ENCODE results near the gene PA2G4. TPM values are rescaled to one million over a fixed set of nuclear protein-coding genes. Genes with fewer than 3 reads are reported as not detected.
"Not testable (repeated sequence)": the region's sequence is repeated elsewhere in the genome, so short reads cannot be mapped to it uniquely, and the experiment has no call there.

Gene PA2G4
- total RNA-seq: 100 to 1,000 TPM in 1 of 2 donors, 10 to 100 TPM in 1; 69.6 to 155 TPM

DNA sequence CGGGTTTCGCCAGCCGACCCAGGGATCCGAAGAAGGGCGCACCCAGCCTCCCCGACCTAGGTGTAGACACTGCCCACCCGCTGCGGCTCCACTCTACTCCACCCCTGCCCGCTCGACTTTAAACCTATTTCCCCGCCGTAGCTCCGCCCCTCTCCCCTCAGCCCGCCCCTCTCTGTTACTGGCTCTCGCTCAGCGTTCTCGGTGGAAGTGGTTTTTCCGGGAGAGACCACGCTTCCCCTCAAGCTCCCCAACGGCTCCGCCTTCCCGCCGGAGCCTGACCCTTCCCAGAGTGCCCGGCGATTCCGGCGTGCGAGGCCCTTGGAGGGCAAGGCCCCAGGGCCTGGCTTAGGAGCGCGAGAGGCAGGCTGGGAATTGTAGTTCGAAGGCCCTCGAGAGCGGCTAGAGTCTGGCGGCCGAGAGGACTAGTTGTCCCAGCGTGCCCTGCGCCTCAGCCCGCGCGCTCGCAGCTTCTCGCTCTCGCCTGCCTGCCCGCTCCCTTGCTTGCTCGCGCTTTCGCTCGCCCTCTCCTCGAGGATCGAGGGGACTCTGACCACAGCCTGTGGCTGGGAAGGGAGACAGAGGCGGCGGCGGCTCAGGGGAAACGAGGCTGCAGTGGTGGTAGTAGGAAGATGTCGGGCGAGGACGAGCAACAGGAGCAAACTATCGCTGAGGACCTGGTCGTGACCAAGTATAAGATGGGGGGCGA, at the start of gene PA2G4:
Gene PA2G4, plus strand, starts transcription at position 451 of the 706 bp plus-strand sequence. Its CDS starts 179 bp downstream, at position 630.
- peaks cover 8% of the 10 kb centered on the region for H3K36me3 ChIP-seq

DNA sequence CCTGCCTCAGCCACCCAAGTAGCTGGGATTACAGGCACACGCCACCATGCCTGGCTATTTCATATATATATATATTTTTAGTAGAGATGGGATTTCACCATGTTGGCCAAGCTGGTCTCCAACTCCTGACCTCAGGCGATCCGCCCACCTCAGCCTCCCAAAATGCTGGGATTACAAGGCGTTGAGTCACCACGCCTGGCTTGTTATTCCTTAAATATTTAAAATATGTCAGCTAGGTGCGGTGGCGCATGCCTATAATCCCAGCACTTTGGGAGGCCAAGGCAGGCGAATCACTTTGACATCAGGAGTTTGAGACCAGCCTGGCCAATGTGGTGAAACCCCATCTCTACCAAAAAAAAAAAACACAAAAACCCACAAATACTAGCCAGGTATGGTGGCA, 44.4 kb upstream of the PA2G4 start:
- DNase-seq: not testable (repeated sequence)

More for the DNA sequence above, at the start of gene PA2G4:
- no peak for TF ChIP-seq CTCF (IDR thresholded peaks at IDR 0.05)
- Histone ChIP-seq H3K9ac (ENCODE audit: low read depth in 2 of 2, low read length in 2 of 2) (peak within 1 kb of the TSS; percentile 88 to 95), H3K4me1 (no peaks in the 10 kb centered on the region), H3K27me3 (no peaks in the 10 kb centered on the region), H3K4me3 (peak within 1 kb of the TSS; percentile 89), H3K9me3 (no peaks in the 10 kb centered on the region), H3K27ac (peak within 1 kb of the TSS; percentile 89)
- intact Hi-C loops (cut with DNase I): no loop called here
- peak; percentile 99 for DNase-seq

DNA sequence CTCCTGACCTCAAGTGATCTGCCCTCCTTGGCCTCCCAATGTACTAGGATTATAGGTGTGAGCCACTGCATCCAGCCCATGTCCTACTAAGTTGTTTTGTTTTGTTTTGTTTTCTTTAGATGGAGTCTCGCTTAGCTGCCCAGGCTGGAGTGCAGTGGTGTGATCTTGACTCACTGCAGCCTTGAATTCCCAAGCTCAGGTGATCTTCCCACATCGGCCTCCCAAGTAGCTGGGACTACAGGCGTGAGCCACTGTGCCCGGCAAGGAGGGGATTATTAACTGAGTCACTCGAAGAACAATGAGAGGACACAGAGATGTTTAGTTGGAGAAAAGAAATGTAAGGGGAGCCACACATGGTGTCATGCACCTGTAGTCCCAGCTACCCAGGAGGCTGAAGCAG, 42.4 kb upstream of the PA2G4 start:
- H3K9me3 ChIP-seq: no peaks in the 10 kb centered on the region
- H3K36me3 ChIP-seq: no peaks in the 10 kb centered on the region
- no peak overlapping the region for H3K9ac ChIP-seq (ENCODE audit: low read depth in 2 of 2, low read length in 2 of 2)
- H3K27me3 ChIP-seq: no peaks in the 10 kb centered on the region
- H3K27ac ChIP-seq: no peak overlapping the region
- H3K4me1 ChIP-seq: no peaks in the 10 kb centered on the region
- no peak overlapping the region for H3K4me3 ChIP-seq
- intact Hi-C loops (cut with DNase I): no loop called here
- TF ChIP-seq CTCF (IDR thresholded peaks at IDR 0.05): no peak
- no peak for DNase-seq

More for the DNA sequence above, 44.4 kb upstream of the PA2G4 start:
- H3K4me3 ChIP-seq; H3K27ac ChIP-seq; H3K27me3 ChIP-seq; H3K36me3 ChIP-seq; intact Hi-C loops (cut with DNase I); H3K4me1 ChIP-seq; H3K9ac ChIP-seq (ENCODE audit: low read depth in 2 of 2, low read length in 2 of 2); H3K9me3 ChIP-seq: not testable (repeated sequence)

- no peak overlapping the region for H3K4me3 ChIP-seq
- H3K27ac ChIP-seq: no peak overlapping the region
- DNase-seq: no peak
- no peaks in the 10 kb centered on the region for H3K4me1 ChIP-seq
- TF ChIP-seq CTCF (IDR thresholded peaks at IDR 0.05): no peak
- no peaks in the 10 kb centered on the region for H3K27me3 ChIP-seq
- H3K9me3 ChIP-seq: no peaks in the 10 kb centered on the region
- no peaks in the 10 kb centered on the region for H3K36me3 ChIP-seq
- no peak overlapping the region for H3K9ac ChIP-seq (ENCODE audit: low read depth in 2 of 2, low read length in 2 of 2)
- intact Hi-C loops (cut with DNase I): no loop called here
These were observed 41.4 kb upstream of the PA2G4 start for GRCh38 chr12:56062996-56063395.

- intact Hi-C loops (cut with DNase I): no loop called here
- Histone ChIP-seq H3K27ac (no peak overlapping the region), H3K9me3 (no peaks in the 10 kb centered on the region), H3K4me1 (no peaks in the 10 kb centered on the region), H3K27me3 (no peaks in the 10 kb centered on the region), H3K9ac (ENCODE audit: low read depth in 2 of 2, low read length in 2 of 2) (no peak overlapping the region), H3K4me3 (no peak overlapping the region), H3K36me3 (no peaks in the 10 kb centered on the region)
- DNase-seq: no peak
- TF ChIP-seq CTCF (IDR thresholded peaks at IDR 0.05): no peak
These were observed 32.7 kb upstream of the PA2G4 start for GRCh38 chr12:56071648-56072047.

GRCh38 chr12:56074396-56074795, 30.0 kb upstream of the PA2G4 start:
- H3K36me3 ChIP-seq: no peaks in the 10 kb centered on the region
- H3K27ac ChIP-seq: no peak overlapping the region
- H3K4me3 ChIP-seq: no peak overlapping the region
- H3K27me3 ChIP-seq: no peaks in the 10 kb centered on the region
- no peak for DNase-seq
- no peak for TF ChIP-seq CTCF (IDR thresholded peaks at IDR 0.05)
- no peaks in the 10 kb centered on the region for H3K9me3 ChIP-seq
- no peaks in the 10 kb centered on the region for H3K4me1 ChIP-seq
- H3K9ac ChIP-seq (ENCODE audit: low read depth in 2 of 2, low read length in 2 of 2): no peak overlapping the region
- intact Hi-C loops (cut with DNase I): no loop called here

DNA sequence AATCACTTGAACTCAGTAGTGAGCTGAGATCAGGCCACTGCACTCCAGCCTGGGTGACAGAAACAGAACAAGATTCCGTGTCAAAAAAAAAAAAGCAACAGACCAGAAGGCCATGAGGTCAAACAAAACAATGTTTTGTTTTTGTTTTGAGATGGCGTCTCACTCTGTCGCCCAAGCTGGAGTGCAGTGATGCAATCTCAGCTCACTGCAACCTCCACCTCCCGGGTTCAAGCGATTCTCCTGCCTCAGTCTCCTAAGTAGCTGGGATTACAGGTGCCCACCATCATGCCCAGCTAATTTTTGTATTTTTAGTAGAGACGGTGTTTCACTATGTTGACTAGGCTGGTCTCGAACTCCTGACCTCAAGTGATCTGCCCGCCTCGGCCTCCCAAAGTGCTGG, 26.4 kb upstream of the PA2G4 start:
- not testable (repeated sequence) for DNase-seq, H3K4me1 ChIP-seq, H3K27ac ChIP-seq

More for the DNA sequence above, 26.4 kb upstream of the PA2G4 start:
- H3K27me3 ChIP-seq; H3K9me3 ChIP-seq; H3K9ac ChIP-seq (ENCODE audit: low read depth in 2 of 2, low read length in 2 of 2); H3K36me3 ChIP-seq; H3K4me3 ChIP-seq: not testable (repeated sequence)
- intact Hi-C loops (cut with DNase I): loop anchor here (2.0 kb wide), 1 partner anchor 39 kb away; the partner anchor contains the start of gene RPL41

Measured in colonic mucosa (tissue), 4 donors.